HCT116 (cell line): ENCODE data around the gene ZBTB47. TPM values are rescaled to one million over a fixed set of nuclear protein-coding genes. Genes with fewer than 3 reads are reported as not detected.

Source experiments
- ATAC-seq: fragments of 200-7000 bp; cut with Tn5 transposase; 2 replicates; pipeline ENCODE4 v1.9.1; 2020; ENCODE audit warnings: mild to moderate bottlenecking, moderate library complexity
- BruUV-seq: library from RNA; stranded (reverse); fragments of 400-500 nt; replicated peaks from 2 replicates; lab custom pipeline; 2021; lab: Mats Ljungman, UMichigan
- CTCF ChIA-PET: fragments of 300-600 bp; sonication (Branson Sonifier 250); formaldehyde crosslinking; loops from one replicate; lab custom pipeline; 2021; ENCODE audit warnings: antibody characterized with exemption; lab: Charles Lee
- POLR2A ChIA-PET: fragments of 300-600, 350-600 bp; sonication (Branson Sonifier 250); formaldehyde crosslinking; loops from one replicate; lab custom pipeline; 2021; ENCODE audit warnings: antibody characterized with exemption; lab: Charles Lee
- RAD21 ChIA-PET, 2 experiments: fragments of 300-600 bp; sonication (Branson Sonifier 250); formaldehyde crosslinking; loops; one replicate each; lab custom pipeline; 2023; ENCODE audit warnings: low total read pairs in 2 of 2; ENCODE audit not compliant: uncharacterized antibody in 2 of 2, unreplicated experiment in 2 of 2, low non-redundant PET in 1 of 2; lab: Charles Lee
- DNase-seq: peaks from one replicate; pipeline ENCODE4 v3.0.0-alpha.2; 2010; ENCODE audit warnings: low read depth, low spot score
- H2AFZ ChIP-seq: fragments of 200-600 bp; shearing (Covaris generic), sonication (generic); 2 replicates; pipeline ENCODE4 v1.6.1; 2017; ENCODE audit warnings: low read depth, mixed run types, mixed read lengths, antibody characterized with exemption, low read length; ENCODE audit not compliant: poor library complexity, severe bottlenecking
- H3K27ac ChIP-seq: 2 replicates; pipeline ENCODE4 v1.5.1; 2012; ENCODE audit warnings: low read depth, low read length
- H3K27me3 ChIP-seq: fragments of 200-600 bp; sonication (generic); 2 replicates; pipeline ENCODE4 v1.6.1; 2016; ENCODE audit warnings: mixed run types, low read length, mixed read lengths; ENCODE audit not compliant: insufficient read depth
- H3K36me3 ChIP-seq, 2 experiments: fragments of 200-500 bp in 1 of 2; fragments of 200-600 bp in 1 of 2; sonication (Bioruptor generic) in 1 of 2; sonication (generic) in 1 of 2; 2 replicates each; pipeline versions ENCODE4 v1.5.1 to v1.6.1; 2014 to 2016; ENCODE audit warnings: low read length in 2 of 2, inconsistent platforms in 1 of 2, mixed read lengths in 1 of 2, mixed run types in 1 of 2; ENCODE audit not compliant: insufficient read depth in 2 of 2, control insufficient read depth in 1 of 2
- H3K4me1 ChIP-seq, 2 experiments: fragments of 200-600 bp in 1 of 2; sonication (generic) in 1 of 2; 2 replicates each; pipeline versions ENCODE4 v1.5.1 to v1.6.1; 2012 to 2017; ENCODE audit warnings: low read length in 2 of 2, inconsistent platforms in 1 of 2, mild to moderate bottlenecking in 1 of 2, mixed read lengths in 1 of 2, mixed run types in 1 of 2, moderate library complexity in 1 of 2; ENCODE audit not compliant: insufficient read depth in 2 of 2, control insufficient read depth in 1 of 2
- H3K4me2 ChIP-seq: fragments of 200-600 bp; sonication (generic); 2 replicates; pipeline ENCODE4 v1.6.1; 2017; ENCODE audit warnings: mixed run types, low read length, mixed read lengths
- H3K4me3 ChIP-seq, 2 experiments: fragments of 200-600 bp in 1 of 2; sonication (generic) in 1 of 2; replicated peaks in 1 of 2; 2 replicates each; pipeline ENCODE4 v1.5.1; 2011 to 2016; ENCODE audit warnings: low read length in 2 of 2, control low read depth in 1 of 2, low read depth in 1 of 2, mild to moderate bottlenecking in 1 of 2, mixed read lengths in 1 of 2, mixed run types in 1 of 2
- H3K79me2 ChIP-seq: fragments of 200-600 bp; sonication (generic); 2 replicates; pipeline ENCODE4 v1.6.1; 2017; ENCODE audit warnings: mild to moderate bottlenecking, mixed run types, low read length, moderate library complexity, mixed read lengths; ENCODE audit not compliant: insufficient read depth
- H3K9ac ChIP-seq: fragments of 200-600 bp; sonication (generic); 2 replicates; pipeline ENCODE4 v1.6.1; 2016; ENCODE audit warnings: low read length, mixed read lengths
- H3K9me2 ChIP-seq: fragments of 200-600 bp; sonication (generic), shearing (Covaris generic); 2 replicates; pipeline ENCODE4 v1.6.1; 2017; ENCODE audit warnings: mixed run types, mild to moderate bottlenecking, moderate library complexity; ENCODE audit not compliant: insufficient read depth
- H3K9me3 ChIP-seq, 2 experiments: fragments of 200-500 bp in 1 of 2; fragments of 200-600 bp in 1 of 2; sonication (Bioruptor generic) in 1 of 2; sonication (generic) in 1 of 2; 2 replicates each; pipeline ENCODE4 v1.6.1; 2014 to 2017; ENCODE audit warnings: low read length in 2 of 2, mixed read lengths in 2 of 2, inconsistent platforms in 1 of 2, low read depth in 1 of 2, mild to moderate bottlenecking in 1 of 2, mixed run types in 1 of 2, moderate library complexity in 1 of 2; ENCODE audit not compliant: control insufficient read depth in 1 of 2, insufficient read depth in 1 of 2
- H4K20me1 ChIP-seq: fragments of 200-600 bp; sonication (generic), shearing (Covaris generic); 2 replicates; pipeline ENCODE4 v1.6.1; 2017; ENCODE audit warnings: mixed run types, mild to moderate bottlenecking, moderate library complexity; ENCODE audit not compliant: insufficient read depth
- CEBPB ChIP-seq: IDR thresholded peaks from 2 replicates; pipeline ENCODE4 v1.6.1; 2012; ENCODE audit warnings: low read depth
- JUND ChIP-seq: IDR thresholded peaks from 2 replicates; pipeline ENCODE4 v1.6.1; 2012
- POLR2A ChIP-seq: IDR thresholded peaks from 2 replicates; pipeline ENCODE4 v1.7.0; 2011; ENCODE audit warnings: borderline replicate concordance; ENCODE audit not compliant: insufficient read depth, insufficient read length; ENCODE audit errors: extremely low read depth
- POLR2AphosphoS5 ChIP-seq: IDR thresholded peaks from 2 replicates; pipeline ENCODE4 v1.6.1; 2011; ENCODE audit warnings: mild to moderate bottlenecking, low read depth, low read length, moderate library complexity
- SIN3A ChIP-seq: IDR thresholded peaks from 2 replicates; pipeline ENCODE4 v1.6.1; 2012; ENCODE audit warnings: low read depth
- SRF ChIP-seq: IDR thresholded peaks from 2 replicates; pipeline ENCODE4 v1.6.1; 2012; ENCODE audit warnings: low read depth
- ZNF274 ChIP-seq: fragments of 200-500 bp; sonication (Bioruptor generic); IDR thresholded peaks from 2 replicates; pipeline ENCODE4 v1.6.1; 2014; ENCODE audit warnings: mild to moderate bottlenecking, low read depth, low read length, inconsistent platforms
- intact Hi-C: fragments of 100-400 bp; cut with micrococcal nuclease; formaldehyde crosslinking; loops from 2 replicates; pipeline ENCODE4 v1.10.0; 2022
- total RNA-seq: library from RNA; stranded (reverse); gene quantifications from one replicate; pipeline ENCODE4 v1.2.1, GENCODE V29; 2021; ENCODE audit not compliant: unreplicated experiment

ZBTB47 gene
- total RNA-seq, 1 experiment from 2014 or later, result 6.3 TPM

GRCh38 chr3:42688487-42689420, 35.3 kb downstream of the ZBTB47 start:
- BruUV-seq, result no TSS peak
- no peak overlapping the region for H2AFZ ChIP-seq
- H3K4me2 ChIP-seq, result no peak overlapping the region
- no peak overlapping the region for H3K27ac ChIP-seq
- RAD21 ChIA-PET, result no interaction called here
- H4K20me1 ChIP-seq, result no peaks in the 10 kb centered on the region
- CTCF ChIA-PET, result no interaction called here
- no peak overlapping the region for H3K4me3 ChIP-seq
- ATAC-seq (no peak), DNase-seq (no peak)
- no peaks in the 10 kb centered on the region for H3K9me2 ChIP-seq
- no peaks in the 10 kb centered on the region for H3K36me3 ChIP-seq
- no peak overlapping the region for H3K9ac ChIP-seq
- peaks cover 3 to 12% of the 10 kb centered on the region in 2 experiments; a peak in 3 of 4 replicates for H3K4me1 ChIP-seq
- intact Hi-C loops, result no loop called here
- POLR2A ChIA-PET, result no interaction called here
- no peaks in the 10 kb centered on the region for H3K9me3 ChIP-seq
- peaks cover 3% of the 10 kb centered on the region; the same call in 1 of the 2 replicates for H3K27me3 ChIP-seq
- TF ChIP-seq SIN3A (no peak), JUND (no peak), ZNF274 (no peak)
- H3K79me2 ChIP-seq, result no peaks in the 10 kb centered on the region

GRCh38 chr3:42689421-42690014, 36.0 kb downstream of the ZBTB47 start:
- no peak for ATAC-seq
- no peak overlapping the region for H3K9ac ChIP-seq
- RAD21 ChIA-PET, result no interaction called here
- peaks cover 3% of the 10 kb centered on the region; the same call in 1 of the 2 replicates for H3K27me3 ChIP-seq
- H3K9me2 ChIP-seq, result no peaks in the 10 kb centered on the region
- no peaks in the 10 kb centered on the region for H3K9me3 ChIP-seq
- intact Hi-C loops, result no loop called here
- POLR2A ChIA-PET, result no interaction called here
- no peak overlapping the region for H2AFZ ChIP-seq
- H3K79me2 ChIP-seq, result no peaks in the 10 kb centered on the region
- no peak for TF ChIP-seq CEBPB
- no peak for TF ChIP-seq POLR2AphosphoS5
- no peak for TF ChIP-seq POLR2A
- TF ChIP-seq SRF, result no peak
- no peak overlapping the region for H3K27ac ChIP-seq
- H3K4me3 ChIP-seq, result no peak overlapping the region
- H3K4me1 ChIP-seq, result peaks cover under 1 to 5% of the 10 kb centered on the region in 2 experiments; a peak in 3 of 4 replicates
- no peaks in the 10 kb centered on the region for H4K20me1 ChIP-seq
- DNase-seq, result no peak
- CTCF ChIA-PET, result no interaction called here
- no peak overlapping the region for H3K4me2 ChIP-seq
- no TSS peak for BruUV-seq
- H3K36me3 ChIP-seq, result no peaks in the 10 kb centered on the region
